ENCODE measurements around the gene TNFSF8.

Gene TNFSF8

GRCh38 chr9:114908805-114909448, 21.5 kb downstream of the TNFSF8 start:
- H3K4me3 ChIP-seq (ENCODE audit: low read length) = no peak overlapping the region
- DNase-seq (ENCODE audit: low read depth) = no peak
- TF ChIP-seq CTCF (conservative IDR thresholded peaks at IDR 0.05; ENCODE audit: low read length) = no peak

GRCh38 chr9:114908104-114908622, 22.2 kb downstream of the TNFSF8 start:
- H3K4me3 ChIP-seq (ENCODE audit: low read length) = no peak overlapping the region
- peak; percentile 71 for DNase-seq (ENCODE audit: low read depth)
- TF ChIP-seq CTCF (conservative IDR thresholded peaks at IDR 0.05; ENCODE audit: low read length) = no peak

- H3K4me3 ChIP-seq (ENCODE audit: low read length) = no peak overlapping the region
- peak; percentile 85 for TF ChIP-seq CTCF (conservative IDR thresholded peaks at IDR 0.05; ENCODE audit: low read length)
- DNase-seq (ENCODE audit: low read depth) = no peak
Measured at GRCh38 chr9:114906922-114907571, 23.3 kb downstream of the TNFSF8 start.

GRCh38 chr9:114905170-114905940, 25.0 kb downstream of the TNFSF8 start:
- TF ChIP-seq CTCF (conservative IDR thresholded peaks at IDR 0.05; ENCODE audit: low read length) = no peak
- peak; percentile 56 for DNase-seq (ENCODE audit: low read depth)
- no peak overlapping the region for H3K4me3 ChIP-seq (ENCODE audit: low read length)

- no peak for TF ChIP-seq CTCF (conservative IDR thresholded peaks at IDR 0.05; ENCODE audit: low read length)
- DNase-seq (ENCODE audit: low read depth) = no peak
- H3K4me3 ChIP-seq (ENCODE audit: low read length) = no peak overlapping the region
Measured at GRCh38 chr9:114902786-114903524, 27.4 kb downstream of the TNFSF8 start.

- peak; percentile 81 for DNase-seq (ENCODE audit: low read depth)
- TF ChIP-seq CTCF (conservative IDR thresholded peaks at IDR 0.05; ENCODE audit: low read length) = no peak
- no peak overlapping the region for H3K4me3 ChIP-seq (ENCODE audit: low read length)
Measured at GRCh38 chr9:114900942-114901802, 29.2 kb downstream of the TNFSF8 start.

All from AG10803 (cell line).